HG02588 (cell line): ENCODE data around the gene PLVAP.
A peak's percentile ranks its signal among the peaks of the same experiment; 100 is the strongest.

Experiments used
- ATAC-seq: cut with Tn5 transposase; IDR thresholded peaks from one replicate; pipeline ENCODE4 v1.9.1; 2021; ENCODE audit warnings: mild to moderate bottlenecking, moderate library complexity; ENCODE audit not compliant: unreplicated experiment

PLVAP gene

GRCh38 chr19:17336872-17337674 lies 40.1 kb downstream of the PLVAP start, which contains the start of gene GTPBP3:
TSS of gene GTPBP3 (plus strand) at chr19:17337553. CDS start at chr19:17337612, 59 bp downstream.
- ATAC-seq: peak; percentile 66

GRCh38 chr19:17335575-17335974 lies 41.6 kb downstream of the PLVAP start:
- ATAC-seq: no peak

- ATAC-seq: peak; percentile 35
Measured at GRCh38 chr19:17334414-17335409, 42.4 kb downstream of the PLVAP start, which contains the start of gene ANO8. TSS of gene ANO8 (minus strand) at chr19:17334855. CDS start at chr19:17334670, 185 bp downstream.

- peak; percentile 2 for ATAC-seq
Measured at GRCh38 chr19:17333611-17334413, 43.3 kb downstream of the PLVAP start.

- ATAC-seq: no peak
Measured at GRCh38 chr19:17332677-17333581, 44.2 kb downstream of the PLVAP start.

GRCh38 chr19:17332360-17332676 lies 44.8 kb downstream of the PLVAP start:
- no peak for ATAC-seq

GRCh38 chr19:17331045-17331558 lies 46.0 kb downstream of the PLVAP start:
- ATAC-seq: no peak

GRCh38 chr19:17330262-17331044 lies 46.7 kb downstream of the PLVAP start:
- no peak for ATAC-seq

- ATAC-seq: no peak
Measured at GRCh38 chr19:17329366-17330261, 47.5 kb downstream of the PLVAP start.

- no peak for ATAC-seq
Measured at GRCh38 chr19:17328517-17329365, 48.4 kb downstream of the PLVAP start.

GRCh38 chr19:17327654-17328516 lies 49.3 kb downstream of the PLVAP start:
- no peak for ATAC-seq

GRCh38 chr19:17327068-17327653 lies 50.0 kb downstream of the PLVAP start:
- no peak for ATAC-seq

GRCh38 chr19:17326595-17326966 lies 50.6 kb downstream of the PLVAP start:
- no peak for ATAC-seq

- ATAC-seq: no peak
Measured at GRCh38 chr19:17325881-17326594, 51.1 kb downstream of the PLVAP start.

GRCh38 chr19:17325133-17325532 lies 52.0 kb downstream of the PLVAP start:
- no peak for ATAC-seq
